Lung microvascular endothelial cell (primary cell): ENCODE data around the gene TMBIM1. TPM values are rescaled to one million over a fixed set of nuclear protein-coding genes. Genes with fewer than 3 reads are reported as not detected.

ENCODE experiments used
- DNase-seq, 2 donors: peaks; one replicate each; pipeline versions ENCODE4 v3.0.0 to v3.0.0-alpha.2; 2010; ENCODE audit warnings: low read depth in 2 of 2
- total RNA-seq: library from RNA; depleted of rRNA; stranded (reverse); fragments of >200 nt; gene quantifications from 2 replicates; pipeline ENCODE4 v1.2.1, GENCODE V29; 2014

The TMBIM1 gene
- total RNA-seq, 1 donor from 2014 or later: 180 TPM

- peak; percentile 40 to 76 for DNase-seq
Measured at GRCh38 chr2:218259099-218259961, 33.0 kb downstream of the TMBIM1 start.

GRCh38 chr2:218257390-218257981 lies 34.8 kb downstream of the TMBIM1 start:
- DNase-seq: peak; percentile 22 to 42

- DNase-seq: no peak
Measured at GRCh38 chr2:218256612-218257350, 35.5 kb downstream of the TMBIM1 start.

- no peak for DNase-seq
Measured at GRCh38 chr2:218255446-218255845, 36.9 kb downstream of the TMBIM1 start.

GRCh38 chr2:218253232-218253625 lies 39.1 kb downstream of the TMBIM1 start:
- no peak for DNase-seq

- no peak for DNase-seq
Measured at GRCh38 chr2:218252509-218253231, 39.6 kb downstream of the TMBIM1 start.

GRCh38 chr2:218249691-218250090 lies 42.6 kb downstream of the TMBIM1 start:
- no peak for DNase-seq

GRCh38 chr2:218245214-218245613 lies 47.1 kb downstream of the TMBIM1 start:
- no peak for DNase-seq

GRCh38 chr2:218244665-218245064 lies 47.6 kb downstream of the TMBIM1 start:
- no peak for DNase-seq

GRCh38 chr2:218244204-218244603 lies 48.1 kb downstream of the TMBIM1 start:
- DNase-seq: no peak

GRCh38 chr2:218238887-218239286 lies 53.4 kb downstream of the TMBIM1 start:
- DNase-seq: no peak

GRCh38 chr2:218236829-218237228 lies 55.5 kb downstream of the TMBIM1 start:
- no peak for DNase-seq

GRCh38 chr2:218235017-218235416 lies 57.3 kb downstream of the TMBIM1 start:
- DNase-seq: no peak

- DNase-seq: no peak
Measured at GRCh38 chr2:218234521-218234920, 57.8 kb downstream of the TMBIM1 start.

GRCh38 chr2:218233543-218233942 lies 58.8 kb downstream of the TMBIM1 start:
- no peak for DNase-seq

GRCh38 chr2:218230882-218231281 lies 61.4 kb downstream of the TMBIM1 start:
- DNase-seq: peak in 1 of 2 donors; percentile 42

GRCh38 chr2:218229851-218230250 lies 62.5 kb downstream of the TMBIM1 start:
- no peak for DNase-seq

- peak; percentile 69 to 86 for DNase-seq
Measured at GRCh38 chr2:218229239-218229638, 63.1 kb downstream of the TMBIM1 start.

- DNase-seq: peak in 1 of 2 donors; percentile 16
Measured at GRCh38 chr2:218228366-218229090, 63.8 kb downstream of the TMBIM1 start.

- DNase-seq: no peak
Measured at GRCh38 chr2:218226903-218227302, 65.4 kb downstream of the TMBIM1 start.
